ENCODE results near the gene GPC6.

The GPC6 gene

GRCh38 chr13:94324767-94325540 lies 1098.3 kb downstream of the GPC6 start:
- Histone ChIP-seq H3K27ac (ENCODE audit: low read length) (no peak overlapping the region), H3K4me1 (ENCODE audit: control insufficient read depth, insufficient read depth, low read length) (peaks cover 1% of the 10 kb centered on the region), H3K4me3 (ENCODE audit: low read length in 2 of 2) (no peak overlapping the region), H3K9me3 (ENCODE audit: control insufficient read depth in 2 of 2, low read length in 2 of 2) (no peaks in the 10 kb centered on the region), H3K9ac (ENCODE audit: low read length in 2 of 2) (no peak overlapping the region), H3K36me3 (ENCODE audit: control insufficient read depth in 2 of 2, insufficient read depth in 2 of 2, low read length in 2 of 2) (no peaks in the 10 kb centered on the region), H3K27me3 (ENCODE audit: control insufficient read depth in 1 of 2, insufficient read depth in 2 of 2, low read length in 2 of 2) (no peaks in the 10 kb centered on the region)

GRCh38 chr13:94325650-94326049 lies 1099.0 kb downstream of the GPC6 start:
- Histone ChIP-seq H3K9ac (ENCODE audit: low read length in 2 of 2) (no peak overlapping the region), H3K36me3 (ENCODE audit: control insufficient read depth in 2 of 2, insufficient read depth in 2 of 2, low read length in 2 of 2) (no peaks in the 10 kb centered on the region), H3K27me3 (ENCODE audit: control insufficient read depth in 1 of 2, insufficient read depth in 2 of 2, low read length in 2 of 2) (no peaks in the 10 kb centered on the region), H3K4me3 (ENCODE audit: low read length in 2 of 2) (no peak overlapping the region), H3K27ac (ENCODE audit: low read length) (no peak overlapping the region), H3K9me3 (ENCODE audit: control insufficient read depth in 2 of 2, low read length in 2 of 2) (no peaks in the 10 kb centered on the region), H3K4me1 (ENCODE audit: control insufficient read depth, insufficient read depth, low read length) (peaks cover 5% of the 10 kb centered on the region)

GRCh38 chr13:94327318-94327717 lies 1100.7 kb downstream of the GPC6 start:
- H3K4me1 ChIP-seq (ENCODE audit: control insufficient read depth, insufficient read depth, low read length), result peaks cover 5% of the 10 kb centered on the region
- H3K36me3 ChIP-seq (ENCODE audit: control insufficient read depth in 2 of 2, insufficient read depth in 2 of 2, low read length in 2 of 2), result no peaks in the 10 kb centered on the region
- H3K27me3 ChIP-seq (ENCODE audit: control insufficient read depth in 1 of 2, insufficient read depth in 2 of 2, low read length in 2 of 2), result no peaks in the 10 kb centered on the region
- H3K9me3 ChIP-seq (ENCODE audit: control insufficient read depth in 2 of 2, low read length in 2 of 2), result no peaks in the 10 kb centered on the region
- H3K4me3 ChIP-seq (ENCODE audit: low read length in 2 of 2), result no peak overlapping the region
- H3K9ac ChIP-seq (ENCODE audit: low read length in 2 of 2), result no peak overlapping the region
- no peak overlapping the region for H3K27ac ChIP-seq (ENCODE audit: low read length)

- Histone ChIP-seq H3K4me3 (ENCODE audit: low read length in 2 of 2) (peak overlapping the region in 1 of 2 donors; percentile 20), H3K4me1 (ENCODE audit: control insufficient read depth, insufficient read depth, low read length) (peaks cover 5% of the 10 kb centered on the region), H3K36me3 (ENCODE audit: control insufficient read depth in 2 of 2, insufficient read depth in 2 of 2, low read length in 2 of 2) (no peaks in the 10 kb centered on the region), H3K27me3 (ENCODE audit: control insufficient read depth in 1 of 2, insufficient read depth in 2 of 2, low read length in 2 of 2) (no peaks in the 10 kb centered on the region), H3K27ac (ENCODE audit: low read length) (no peak overlapping the region), H3K9ac (ENCODE audit: low read length in 2 of 2) (no peak overlapping the region), H3K9me3 (ENCODE audit: control insufficient read depth in 2 of 2, low read length in 2 of 2) (no peaks in the 10 kb centered on the region)
These were observed 1101.9 kb downstream of the GPC6 start for GRCh38 chr13:94328381-94329041.

GRCh38 chr13:94329277-94329676 lies 1102.7 kb downstream of the GPC6 start:
- Histone ChIP-seq H3K4me1 (ENCODE audit: control insufficient read depth, insufficient read depth, low read length) (peaks cover 5% of the 10 kb centered on the region), H3K27me3 (ENCODE audit: control insufficient read depth in 1 of 2, insufficient read depth in 2 of 2, low read length in 2 of 2) (no peaks in the 10 kb centered on the region), H3K27ac (ENCODE audit: low read length) (peak overlapping the region; percentile 1), H3K9me3 (ENCODE audit: control insufficient read depth in 2 of 2, low read length in 2 of 2) (no peaks in the 10 kb centered on the region), H3K36me3 (ENCODE audit: control insufficient read depth in 2 of 2, insufficient read depth in 2 of 2, low read length in 2 of 2) (no peaks in the 10 kb centered on the region), H3K9ac (ENCODE audit: low read length in 2 of 2) (no peak overlapping the region), H3K4me3 (ENCODE audit: low read length in 2 of 2) (peak overlapping the region; percentile 20 to 44)

GRCh38 chr13:94329754-94330551 lies 1103.3 kb downstream of the GPC6 start:
- Histone ChIP-seq H3K4me1 (ENCODE audit: control insufficient read depth, insufficient read depth, low read length) (peaks cover 5% of the 10 kb centered on the region), H3K4me3 (ENCODE audit: low read length in 2 of 2) (peak overlapping the region in 1 of 2 donors; percentile 26), H3K9ac (ENCODE audit: low read length in 2 of 2) (no peak overlapping the region), H3K27me3 (ENCODE audit: control insufficient read depth in 1 of 2, insufficient read depth in 2 of 2, low read length in 2 of 2) (no peaks in the 10 kb centered on the region), H3K36me3 (ENCODE audit: control insufficient read depth in 2 of 2, insufficient read depth in 2 of 2, low read length in 2 of 2) (no peaks in the 10 kb centered on the region), H3K9me3 (ENCODE audit: control insufficient read depth in 2 of 2, low read length in 2 of 2) (no peaks in the 10 kb centered on the region), H3K27ac (ENCODE audit: low read length) (peak overlapping the region; percentile 1)

GRCh38 chr13:94330552-94331071 lies 1104.0 kb downstream of the GPC6 start:
- Histone ChIP-seq H3K4me3 (ENCODE audit: low read length in 2 of 2) (peak overlapping the region in 1 of 2 donors; percentile 26), H3K36me3 (ENCODE audit: control insufficient read depth in 2 of 2, insufficient read depth in 2 of 2, low read length in 2 of 2) (no peaks in the 10 kb centered on the region), H3K27ac (ENCODE audit: low read length) (no peak overlapping the region), H3K27me3 (ENCODE audit: control insufficient read depth in 1 of 2, insufficient read depth in 2 of 2, low read length in 2 of 2) (no peaks in the 10 kb centered on the region), H3K4me1 (ENCODE audit: control insufficient read depth, insufficient read depth, low read length) (peaks cover 5% of the 10 kb centered on the region), H3K9ac (ENCODE audit: low read length in 2 of 2) (no peak overlapping the region), H3K9me3 (ENCODE audit: control insufficient read depth in 2 of 2, low read length in 2 of 2) (no peaks in the 10 kb centered on the region)

- Histone ChIP-seq H3K9ac (ENCODE audit: low read length in 2 of 2) (no peak overlapping the region), H3K36me3 (ENCODE audit: control insufficient read depth in 2 of 2, insufficient read depth in 2 of 2, low read length in 2 of 2) (no peaks in the 10 kb centered on the region), H3K27me3 (ENCODE audit: control insufficient read depth in 1 of 2, insufficient read depth in 2 of 2, low read length in 2 of 2) (no peaks in the 10 kb centered on the region), H3K27ac (ENCODE audit: low read length) (no peak overlapping the region), H3K9me3 (ENCODE audit: control insufficient read depth in 2 of 2, low read length in 2 of 2) (no peaks in the 10 kb centered on the region), H3K4me3 (ENCODE audit: low read length in 2 of 2) (no peak overlapping the region), H3K4me1 (ENCODE audit: control insufficient read depth, insufficient read depth, low read length) (peaks cover 5% of the 10 kb centered on the region)
These were observed 1104.7 kb downstream of the GPC6 start for GRCh38 chr13:94331281-94331680.

GRCh38 chr13:94332359-94333096 lies 1105.9 kb downstream of the GPC6 start:
- H3K9ac ChIP-seq (ENCODE audit: low read length in 2 of 2), result peak overlapping the region in 1 of 2 donors; percentile 7
- H3K36me3 ChIP-seq (ENCODE audit: control insufficient read depth in 2 of 2, insufficient read depth in 2 of 2, low read length in 2 of 2), result no peaks in the 10 kb centered on the region
- no peaks in the 10 kb centered on the region for H3K27me3 ChIP-seq (ENCODE audit: control insufficient read depth in 1 of 2, insufficient read depth in 2 of 2, low read length in 2 of 2)
- H3K4me1 ChIP-seq (ENCODE audit: control insufficient read depth, insufficient read depth, low read length), result peaks cover 5% of the 10 kb centered on the region
- no peak overlapping the region for H3K27ac ChIP-seq (ENCODE audit: low read length)
- peak overlapping the region in 1 of 2 donors; percentile 10 for H3K4me3 ChIP-seq (ENCODE audit: low read length in 2 of 2)
- no peaks in the 10 kb centered on the region for H3K9me3 ChIP-seq (ENCODE audit: control insufficient read depth in 2 of 2, low read length in 2 of 2)
